HG03135 (cell line): ENCODE results near the gene IER5.
"Not testable (repeated sequence)": the region's sequence is repeated elsewhere in the genome, so short reads cannot be mapped to it uniquely, and the experiment has no call there.

Experiments
- ATAC-seq: cut with Tn5 transposase; IDR thresholded peaks from one replicate; pipeline ENCODE4 v1.9.1; 2021; ENCODE audit warnings: mild to moderate bottlenecking, moderate library complexity; ENCODE audit not compliant: unreplicated experiment

IER5 gene

GRCh38 chr1:181088079-181089016, at the start of gene IER5:
Gene IER5 (plus strand): TSS chr1:181088700. CDS start chr1:181088903, 203 bp downstream.
- peak; percentile 75 for ATAC-seq

DNA sequence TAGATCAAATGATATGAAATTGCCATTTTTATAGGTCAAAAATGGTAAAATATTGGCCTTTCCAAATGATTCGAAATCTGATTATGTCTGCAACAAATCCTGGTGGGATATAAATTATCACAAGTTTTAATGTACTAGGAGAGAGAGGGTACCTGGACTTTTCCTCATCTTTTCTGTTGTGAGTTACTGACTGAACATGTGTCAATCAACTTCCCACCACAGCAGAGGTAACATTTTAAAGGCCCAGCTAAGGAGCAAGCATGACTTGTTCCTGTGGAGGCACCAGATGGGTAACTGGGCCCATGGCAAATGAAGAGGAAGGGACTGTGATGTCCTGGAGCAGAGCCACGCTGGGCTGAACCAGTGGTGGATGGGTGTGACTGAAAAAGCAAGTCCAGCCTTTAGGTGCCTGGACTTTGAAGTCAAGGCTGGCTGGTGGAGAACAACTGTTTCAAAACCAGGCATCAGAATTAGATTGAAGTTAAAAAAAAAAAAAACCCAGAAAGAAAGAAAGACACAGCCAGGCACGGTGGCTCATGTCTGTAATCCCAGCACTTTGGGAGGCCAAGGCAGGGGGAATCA, 48.1 kb upstream of the IER5 start:
- ATAC-seq = no peak

DNA sequence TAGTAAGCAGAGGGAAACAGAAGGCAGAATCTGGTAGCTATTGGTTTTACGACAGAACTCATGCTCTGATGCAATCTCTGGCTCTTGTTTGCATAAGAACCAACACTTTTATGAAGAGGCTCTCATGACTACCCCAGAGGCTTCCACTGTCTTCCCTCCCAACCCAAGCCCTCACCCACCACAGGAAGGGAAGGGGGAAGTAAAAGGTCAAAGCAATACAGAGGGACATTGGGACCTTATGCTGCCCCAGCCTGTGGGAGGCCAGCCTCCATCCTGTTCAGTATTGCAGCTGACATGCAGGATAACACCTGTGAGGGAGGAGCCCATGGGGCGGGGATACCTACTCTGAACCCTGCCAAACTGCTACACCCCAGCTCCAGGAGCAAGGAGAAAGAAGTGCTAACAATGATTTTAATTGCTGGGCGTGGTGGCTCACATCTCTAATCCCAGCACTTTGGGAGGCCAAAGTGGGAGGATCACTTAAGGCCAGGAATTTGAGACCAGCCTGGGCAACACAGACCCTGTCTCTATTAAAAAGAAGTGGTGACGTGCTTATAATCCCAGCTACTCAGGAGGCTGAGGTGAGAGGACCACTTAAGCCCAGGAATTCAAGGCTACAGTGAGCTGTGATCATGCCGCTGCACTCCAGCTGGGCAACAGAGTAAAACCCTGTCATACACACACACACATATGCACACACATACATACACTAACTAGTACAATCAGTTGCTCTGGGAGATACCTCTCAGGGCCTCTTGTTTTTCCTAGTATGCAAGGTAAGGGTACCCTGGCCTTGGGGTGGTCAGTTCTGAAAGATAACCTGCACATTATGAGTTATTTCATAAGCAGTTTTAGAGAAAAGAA, 45.2 kb upstream of the IER5 start:
- no peak for ATAC-seq

DNA sequence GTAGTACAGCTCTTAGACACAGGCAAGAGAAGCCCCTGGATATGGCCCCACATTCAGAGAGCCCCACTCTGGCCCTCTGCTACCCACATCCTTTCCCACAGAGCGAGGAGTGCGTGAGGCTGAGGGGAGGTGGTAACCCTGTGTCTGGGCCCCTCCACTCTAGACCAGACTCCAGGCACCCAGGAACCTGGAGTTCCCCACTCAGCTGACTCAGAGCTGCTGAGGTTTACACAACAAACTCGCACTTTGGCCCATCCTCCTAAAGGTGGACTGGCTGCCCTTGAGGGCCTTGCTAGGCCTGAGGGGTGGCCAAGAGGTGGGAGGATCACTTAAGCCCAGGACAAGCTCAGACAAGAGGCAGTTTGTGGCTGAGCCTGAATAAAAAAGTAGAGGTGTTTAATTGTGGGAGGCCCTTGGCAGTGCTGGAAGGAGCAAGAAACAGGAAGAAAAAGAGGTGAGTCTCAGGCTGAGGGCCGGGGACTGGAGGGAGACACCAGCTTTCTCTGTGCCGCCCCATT, 44.0 kb upstream of the IER5 start:
- ATAC-seq = peak; percentile 68

DNA sequence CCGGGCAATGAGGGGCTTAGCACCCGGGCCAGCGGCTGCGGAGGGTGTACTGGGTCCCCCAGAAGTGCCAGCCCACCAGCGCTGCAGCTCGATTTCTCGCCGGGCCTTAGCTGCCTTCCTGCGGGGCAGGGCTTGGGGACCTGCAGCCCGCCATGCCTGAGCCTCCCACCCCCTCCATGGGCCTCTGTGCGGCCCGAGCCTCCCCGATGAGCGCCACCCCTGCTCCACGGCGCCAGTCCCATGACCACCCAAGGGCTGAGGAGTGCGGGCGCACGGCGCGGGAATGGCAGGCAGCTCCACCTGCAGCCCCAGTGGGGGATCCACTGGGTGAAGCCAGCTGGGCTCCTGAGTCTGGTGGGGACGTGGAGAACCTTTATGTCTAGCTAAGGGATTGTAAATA, 42.6 kb upstream of the IER5 start:
- ATAC-seq = not testable (repeated sequence)

DNA sequence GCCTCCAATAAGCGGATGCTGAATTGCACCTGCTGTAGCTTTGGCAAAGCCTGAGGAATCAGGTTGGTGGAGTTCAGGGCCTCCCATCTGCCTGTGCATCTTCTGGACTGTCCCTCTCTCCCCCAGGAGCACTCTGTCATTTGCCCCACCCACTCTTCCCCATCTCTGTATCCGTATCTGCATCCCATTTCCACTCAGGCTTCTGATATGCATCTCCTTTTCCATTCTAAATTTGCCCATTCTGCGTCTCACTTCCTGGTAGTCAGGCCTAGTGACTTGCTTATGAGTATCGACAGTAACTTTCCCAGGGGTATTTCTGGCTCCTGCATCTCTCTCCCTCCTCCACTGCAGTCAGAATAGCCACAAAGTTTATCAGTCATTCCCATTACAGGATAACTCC, 39.1 kb upstream of the IER5 start:
- no peak for ATAC-seq

DNA sequence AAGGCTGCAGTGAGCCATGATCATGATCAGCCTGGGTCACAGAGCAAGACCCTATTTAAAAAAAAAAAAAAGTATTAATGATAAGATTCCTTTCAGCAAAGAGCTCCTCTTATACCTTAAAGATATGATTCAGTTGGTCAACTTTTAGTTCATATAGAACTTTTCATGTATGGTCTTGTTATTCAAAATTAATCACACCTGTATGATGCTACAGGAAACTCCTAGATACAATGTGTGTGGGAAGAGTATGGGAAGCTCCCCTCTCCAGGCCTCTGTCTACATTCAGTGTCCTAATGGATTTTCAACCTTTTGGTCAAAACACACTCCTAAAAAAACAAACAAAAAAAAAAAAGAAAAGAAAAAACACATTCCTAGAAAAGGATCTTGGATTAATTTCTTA, 37.6 kb upstream of the IER5 start:
- ATAC-seq = no peak

- ATAC-seq = no peak
Observed at GRCh38 chr1:181056560-181056959, 31.9 kb upstream of the IER5 start.

DNA sequence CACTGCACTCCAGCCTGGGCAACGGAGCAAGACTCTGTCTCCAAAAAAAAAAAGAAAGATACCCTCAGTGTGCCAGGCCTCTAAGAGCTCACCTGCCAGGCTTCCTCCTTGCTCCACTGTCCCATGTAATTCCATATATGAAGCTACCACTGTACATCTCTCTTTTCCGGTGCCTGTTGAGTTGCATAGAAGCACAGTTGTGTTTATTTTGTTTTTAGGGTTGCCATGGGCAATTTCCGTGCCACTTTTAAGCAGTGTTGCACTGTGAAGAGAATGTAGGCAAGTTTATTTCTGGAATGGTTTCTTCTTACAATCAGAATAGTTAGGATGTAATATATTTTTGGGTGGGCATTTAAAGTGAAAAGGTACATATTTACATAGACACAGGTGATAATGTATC, 31.4 kb upstream of the IER5 start:
- ATAC-seq = no peak

GRCh38 chr1:181059435-181059834, 29.1 kb upstream of the IER5 start:
- ATAC-seq = no peak

GRCh38 chr1:181060066-181060465, 28.4 kb upstream of the IER5 start:
- ATAC-seq = no peak

DNA sequence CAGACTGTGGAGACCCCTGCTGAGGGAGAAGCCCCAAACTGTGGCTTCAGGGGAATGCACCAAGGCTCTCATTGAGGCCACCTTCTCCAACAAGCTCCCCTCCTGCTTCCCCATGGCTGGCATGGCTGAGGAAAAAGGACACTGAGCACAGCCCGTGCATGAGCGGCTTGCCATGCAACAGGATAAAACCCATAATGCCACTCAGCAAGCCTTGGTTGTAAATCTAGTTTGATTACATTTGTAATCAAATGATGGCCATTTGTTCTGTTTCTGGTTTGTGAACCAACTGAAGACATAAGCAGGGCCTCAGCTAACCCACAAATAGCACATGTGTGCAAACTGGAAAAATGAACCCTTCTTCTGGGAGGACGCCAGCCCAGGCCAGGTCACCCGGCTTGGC, 27.6 kb upstream of the IER5 start:
- ATAC-seq = not testable (repeated sequence)

DNA sequence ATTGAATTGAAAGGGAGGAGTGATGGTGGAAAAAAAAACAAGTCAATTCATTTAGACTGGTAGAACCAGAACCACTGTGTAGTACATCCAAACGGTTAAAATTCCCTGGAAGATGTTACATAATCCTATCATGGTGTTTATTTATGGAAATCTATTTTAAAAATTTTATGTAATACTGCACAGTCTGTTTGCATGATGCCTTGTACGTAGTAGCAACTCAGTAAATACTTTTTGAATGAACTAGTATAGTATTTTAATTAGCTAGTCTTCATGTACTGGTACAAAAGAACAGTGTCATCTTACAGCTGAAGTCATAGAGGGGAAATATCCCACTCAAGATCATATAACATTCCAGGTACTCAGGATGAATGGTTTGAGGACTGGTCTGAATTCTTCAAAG, 27.0 kb upstream of the IER5 start:
- ATAC-seq = no peak

DNA sequence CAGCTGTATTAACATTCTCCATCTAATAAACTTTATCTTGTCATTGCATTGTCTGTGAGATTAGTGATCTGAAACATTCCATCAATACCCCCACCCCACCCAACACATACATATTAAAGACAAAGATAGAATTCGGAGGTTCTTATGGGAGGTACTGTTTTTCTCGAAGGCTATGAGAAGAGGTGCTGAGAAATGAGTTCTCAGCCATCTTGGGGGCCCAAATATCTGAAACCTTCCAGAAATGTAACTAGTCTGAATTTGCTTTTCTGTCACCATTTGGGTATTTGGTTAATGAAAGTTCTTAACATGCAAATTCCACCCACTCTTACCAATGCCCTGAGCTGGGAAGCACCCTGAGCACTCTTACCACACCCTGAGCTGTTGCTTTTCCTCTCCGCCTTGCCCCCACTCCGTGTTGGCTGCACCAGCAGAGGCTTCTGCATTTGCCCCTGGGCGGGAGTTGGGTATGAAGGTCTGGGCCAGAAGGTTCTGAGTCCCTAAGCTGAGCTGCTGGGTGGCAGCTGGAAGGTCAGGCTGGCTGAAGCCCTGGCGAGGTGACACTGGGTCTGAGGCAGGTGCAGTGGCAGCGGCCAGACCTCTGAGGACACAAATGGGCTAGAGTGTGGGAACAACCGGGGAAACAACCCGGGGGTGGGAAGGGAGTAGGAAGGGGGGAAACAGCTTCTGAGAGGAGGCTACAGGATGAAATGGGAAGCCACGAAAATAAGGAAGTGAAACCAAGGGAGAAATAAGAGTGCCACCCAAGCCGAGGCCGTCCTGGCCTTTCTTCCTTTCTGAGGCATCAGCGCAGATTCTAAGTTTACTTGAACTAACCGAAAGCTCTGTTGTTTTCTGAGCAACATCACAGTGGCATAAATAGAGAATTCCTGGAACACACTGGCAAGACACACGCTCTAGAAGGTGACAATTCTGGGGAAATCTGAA, 26.3 kb upstream of the IER5 start:
- ATAC-seq = peak; percentile 70

GRCh38 chr1:181062836-181063428, 25.6 kb upstream of the IER5 start:
- ATAC-seq = peak; percentile 70

DNA sequence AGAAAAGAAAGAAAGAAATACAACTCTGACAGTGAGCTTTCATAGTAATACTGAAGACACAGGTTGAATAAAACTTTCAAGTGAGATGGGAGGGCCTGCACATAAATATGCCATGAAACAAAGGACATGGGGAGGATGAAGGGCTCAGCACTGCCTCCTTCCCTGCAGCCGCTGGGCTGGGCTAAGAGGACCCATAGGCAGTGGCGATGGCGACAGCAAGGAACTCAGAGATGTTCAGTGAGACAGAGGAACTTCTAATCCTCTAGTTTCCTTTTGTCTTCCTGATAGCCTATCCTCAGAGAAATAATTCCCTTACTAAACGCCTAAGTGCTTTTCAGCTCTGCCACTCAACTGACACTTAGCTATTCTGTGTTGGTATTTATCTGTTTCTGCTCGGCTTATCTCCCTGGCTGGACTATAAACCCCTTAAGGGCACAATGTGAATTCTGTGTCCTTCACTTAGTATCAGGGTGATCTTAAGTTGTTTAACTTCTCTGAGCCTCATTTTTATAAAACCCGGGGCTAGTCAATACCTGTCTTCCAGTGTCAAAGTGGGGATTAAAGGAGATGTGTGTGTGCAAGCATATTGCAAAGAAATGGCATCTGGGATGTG, 24.4 kb upstream of the IER5 start:
- ATAC-seq = no peak

DNA sequence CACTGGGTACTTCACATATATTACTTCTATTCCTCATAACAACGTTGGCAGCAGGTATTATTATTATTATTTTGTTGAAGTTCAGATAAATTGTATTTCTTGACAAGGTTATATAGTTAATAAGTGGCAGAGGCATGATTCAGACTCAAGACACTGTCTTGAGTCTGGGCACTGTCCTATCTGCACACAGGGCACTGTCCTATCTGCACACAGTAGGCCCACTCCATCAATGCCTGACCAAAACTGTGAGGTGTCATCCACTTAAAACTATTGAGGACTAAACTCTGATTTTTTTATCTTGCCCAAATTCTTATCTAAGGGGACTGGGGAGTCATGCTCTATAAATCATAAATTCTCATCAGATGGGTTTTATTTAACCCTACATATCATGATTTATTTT, 23.8 kb upstream of the IER5 start:
- no peak for ATAC-seq

DNA sequence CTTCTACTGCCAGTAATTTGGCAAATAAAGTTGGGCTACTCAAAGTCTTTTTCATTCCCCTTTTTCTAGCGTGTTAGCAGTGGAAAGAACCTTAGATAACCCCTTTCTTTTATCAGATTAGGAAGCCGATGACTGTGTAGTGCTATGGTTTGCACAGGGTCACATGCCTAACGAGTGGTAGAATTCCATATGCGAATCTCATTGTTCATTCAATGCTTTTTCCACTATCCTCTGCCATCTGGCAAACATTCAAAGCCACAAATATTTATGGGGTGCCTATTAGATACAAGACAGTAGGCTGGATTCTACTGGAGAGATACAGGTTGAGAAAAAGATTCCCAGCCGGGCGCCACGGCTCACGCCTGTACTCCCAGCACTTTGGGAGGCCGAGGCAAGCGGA, 14.9 kb upstream of the IER5 start:
- no peak for ATAC-seq

GRCh38 chr1:181075766-181076350, 12.6 kb upstream of the IER5 start:
- no peak for ATAC-seq
